Upper lobe of right lung (tissue), 1 donor: ENCODE results near the gene LPCAT1. TPM values are rescaled to one million over a fixed set of nuclear protein-coding genes. Genes with fewer than 3 reads are reported as not detected.

ENCODE experiments used
- ATAC-seq: fragments of 200-7000 bp; cut with Tn5 transposase; one replicate; pipeline ENCODE4 v1.9.1; 2020; ENCODE audit warnings: mild to moderate bottlenecking, moderate library complexity
- DNase-seq: peaks from one replicate; pipeline ENCODE4 v3.0.0-alpha.2; 2020
- H3K27ac ChIP-seq: fragments of 200-600 bp; one replicate; pipeline ENCODE4 v1.8.0; 2022
- H3K27me3 ChIP-seq: fragments of 200-600 bp; one replicate; pipeline ENCODE4 v1.8.0; 2022; ENCODE audit warnings: mild to moderate bottlenecking
- H3K36me3 ChIP-seq: fragments of 200-600 bp; one replicate; pipeline ENCODE4 v1.8.0; 2022
- H3K4me1 ChIP-seq: fragments of 200-600 bp; one replicate; pipeline ENCODE4 v1.8.0; 2022
- H3K4me3 ChIP-seq: fragments of 200-600 bp; one replicate; pipeline ENCODE4 v1.8.0; 2022; ENCODE audit warnings: mild to moderate bottlenecking
- H3K9me3 ChIP-seq: fragments of 200-600 bp; one replicate; pipeline ENCODE4 v1.8.0; 2022
- intact Hi-C: fragments of 100-400 bp; cut with DNase I; formaldehyde crosslinking; loops from one replicate; pipeline ENCODE4 v1.11.0; 2022
- total RNA-seq: library from RNA; stranded (reverse); fragmentation: NEBNext Ultra II Directional; extraction: Animal tissue kit (Norgen Biotek cat#: 25700); gene quantifications from one replicate; pipeline ENCODE4 v1.2.1, GENCODE V29; 2021
- TF ChIP-seq, protein P1 (sequence below): fragments of 200-600 bp; IDR thresholded peaks from one replicate; pipeline ENCODE4 v1.8.0; 2022; ENCODE audit warnings: antibody characterized with exemption
- donor health status: DM: no; HTN: yes; CAD: no; lungs with severe emphysema.

LPCAT1 gene
- total RNA-seq, 1 donor from 2014 or later: 690 TPM

DNA sequence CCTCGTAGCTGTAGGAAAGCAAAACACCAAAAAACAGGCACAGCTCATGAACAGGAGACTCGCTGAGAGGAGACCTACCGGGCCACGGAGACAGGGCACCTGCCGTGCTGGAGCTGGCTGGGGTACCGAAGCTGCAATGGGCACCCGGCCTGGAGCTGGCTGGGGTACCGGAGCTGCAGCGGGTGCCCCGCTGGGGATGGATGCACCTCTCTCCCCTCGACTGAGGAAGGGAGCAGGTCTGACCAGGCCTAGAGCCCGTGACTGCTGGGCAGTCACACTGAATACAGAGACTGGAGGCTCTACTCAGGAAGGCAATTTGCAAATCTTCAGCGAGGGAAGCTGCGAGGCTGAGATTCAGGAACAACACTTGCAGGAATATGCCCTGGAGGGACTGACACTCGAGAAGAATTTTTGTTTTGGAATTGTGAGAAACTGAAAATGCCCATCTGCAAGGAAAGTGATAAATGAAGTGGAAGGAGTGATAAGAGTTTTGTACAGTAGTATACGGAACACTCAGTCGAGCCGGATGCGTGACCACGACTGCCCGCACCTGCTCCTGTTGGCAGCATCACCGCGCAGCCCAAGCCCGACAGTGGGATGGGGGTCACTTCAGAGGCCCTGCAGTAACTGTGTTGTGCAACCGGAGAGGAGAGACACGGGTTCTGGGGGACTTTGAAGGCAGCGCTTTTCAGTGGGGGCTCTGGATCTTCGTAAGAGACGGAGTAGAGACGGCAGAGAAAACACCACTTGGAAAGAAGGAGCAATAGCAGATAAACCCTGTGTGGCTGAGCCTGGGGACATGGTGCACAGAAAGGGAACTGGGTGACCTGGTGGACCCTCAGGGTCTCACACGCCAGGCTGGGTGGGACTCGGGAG is 27.9 kb upstream of the LPCAT1 start:
- no peak for ATAC-seq
- H3K27ac ChIP-seq: peak overlapping the region; percentile 73
- peak overlapping the region; percentile 26 for H3K4me3 ChIP-seq
- TF ChIP-seq, protein P1, sequence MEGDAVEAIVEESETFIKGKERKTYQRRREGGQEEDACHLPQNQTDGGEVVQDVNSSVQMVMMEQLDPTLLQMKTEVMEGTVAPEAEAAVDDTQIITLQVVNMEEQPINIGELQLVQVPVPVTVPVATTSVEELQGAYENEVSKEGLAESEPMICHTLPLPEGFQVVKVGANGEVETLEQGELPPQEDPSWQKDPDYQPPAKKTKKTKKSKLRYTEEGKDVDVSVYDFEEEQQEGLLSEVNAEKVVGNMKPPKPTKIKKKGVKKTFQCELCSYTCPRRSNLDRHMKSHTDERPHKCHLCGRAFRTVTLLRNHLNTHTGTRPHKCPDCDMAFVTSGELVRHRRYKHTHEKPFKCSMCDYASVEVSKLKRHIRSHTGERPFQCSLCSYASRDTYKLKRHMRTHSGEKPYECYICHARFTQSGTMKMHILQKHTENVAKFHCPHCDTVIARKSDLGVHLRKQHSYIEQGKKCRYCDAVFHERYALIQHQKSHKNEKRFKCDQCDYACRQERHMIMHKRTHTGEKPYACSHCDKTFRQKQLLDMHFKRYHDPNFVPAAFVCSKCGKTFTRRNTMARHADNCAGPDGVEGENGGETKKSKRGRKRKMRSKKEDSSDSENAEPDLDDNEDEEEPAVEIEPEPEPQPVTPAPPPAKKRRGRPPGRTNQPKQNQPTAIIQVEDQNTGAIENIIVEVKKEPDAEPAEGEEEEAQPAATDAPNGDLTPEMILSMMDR: no peak
- intact Hi-C loops: no loop called here
- no peaks in the 10 kb centered on the region for H3K27me3 ChIP-seq
- no peaks in the 10 kb centered on the region for H3K9me3 ChIP-seq
- H3K36me3 ChIP-seq: no peaks in the 10 kb centered on the region
- DNase-seq: no peak
- peaks cover 12% of the 10 kb centered on the region for H3K4me1 ChIP-seq

DNA sequence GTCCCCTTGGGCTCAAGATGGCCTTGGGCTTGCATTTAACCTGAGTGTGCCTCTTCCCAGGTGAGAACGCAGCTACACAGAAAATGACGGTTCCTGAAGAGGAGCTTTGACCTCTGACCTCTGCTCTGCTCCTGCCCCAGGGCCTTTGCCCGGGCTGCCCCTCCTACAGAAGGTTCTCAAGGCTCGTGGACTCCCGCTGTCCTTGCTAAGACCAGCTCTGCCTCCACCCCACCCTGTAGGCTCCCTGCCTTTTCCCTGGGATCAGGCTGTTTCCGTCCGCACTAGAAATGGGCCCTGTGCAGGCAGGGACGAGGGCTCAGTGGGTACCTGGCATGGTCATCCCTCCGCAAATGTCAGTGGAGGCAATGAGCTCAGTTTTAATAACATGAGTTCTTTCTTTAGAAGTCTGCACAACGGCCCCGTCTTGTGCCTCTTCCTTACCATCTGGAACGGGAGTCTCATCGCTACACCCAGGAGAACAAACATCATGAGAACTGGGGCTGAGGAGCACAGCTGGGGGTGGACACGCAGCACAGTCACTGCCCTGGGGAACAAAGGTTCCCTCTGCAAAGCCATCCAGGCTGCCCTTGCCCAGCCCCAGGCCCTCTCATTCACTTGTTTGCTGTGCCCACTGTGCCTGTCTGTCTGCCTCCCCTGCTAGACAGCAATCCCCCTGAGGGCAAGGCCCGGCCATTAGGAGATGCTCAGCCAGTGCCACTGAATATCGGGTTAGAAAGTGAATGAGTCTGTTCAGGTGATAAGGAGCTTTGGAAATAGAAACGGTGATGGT is 26.7 kb upstream of the LPCAT1 start:
- TF ChIP-seq, protein P1: no peak
- ATAC-seq (no peak), DNase-seq (no peak)
- Histone ChIP-seq H3K36me3 (no peaks in the 10 kb centered on the region), H3K27me3 (no peaks in the 10 kb centered on the region), H3K9me3 (no peaks in the 10 kb centered on the region), H3K4me1 (peaks cover 7% of the 10 kb centered on the region), H3K4me3 (no peak overlapping the region), H3K27ac (peak overlapping the region; percentile 0)
- intact Hi-C loops: no loop called here

DNA sequence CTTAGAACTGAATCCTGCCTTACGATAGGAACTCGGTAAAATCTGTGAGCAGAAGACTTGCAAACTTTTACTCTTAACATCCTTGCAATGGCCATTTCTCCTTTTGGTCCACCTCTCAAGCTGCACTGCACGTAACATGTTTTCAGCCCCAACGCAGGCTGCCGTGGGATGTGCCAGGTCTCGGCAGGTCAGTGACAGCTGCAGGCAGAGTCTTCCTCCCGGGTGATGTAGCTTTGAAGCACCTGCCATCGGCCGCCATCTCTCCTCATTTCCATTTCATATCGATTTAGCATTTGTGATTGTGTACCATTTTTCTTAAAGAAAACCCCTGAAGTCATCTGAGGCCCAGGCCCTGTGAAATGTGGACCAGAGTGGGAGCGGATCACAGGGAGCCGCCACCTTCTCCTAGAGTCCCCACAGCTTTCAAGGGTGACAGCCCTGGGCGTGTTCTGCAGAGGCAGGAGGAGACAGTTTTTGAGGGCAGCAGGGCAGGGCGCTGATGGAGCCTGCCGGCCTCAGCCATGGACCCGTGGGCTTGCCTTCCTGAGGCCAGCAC is 25.8 kb upstream of the LPCAT1 start:
- no peak overlapping the region for H3K27ac ChIP-seq
- peak overlapping the region; percentile 21 for H3K4me3 ChIP-seq
- H3K4me1 ChIP-seq: peaks cover 7% of the 10 kb centered on the region
- no peaks in the 10 kb centered on the region for H3K9me3 ChIP-seq
- DNase-seq: no peak
- no peak for ATAC-seq
- no peaks in the 10 kb centered on the region for H3K27me3 ChIP-seq
- H3K36me3 ChIP-seq: no peaks in the 10 kb centered on the region
- TF ChIP-seq, protein P1: no peak
- intact Hi-C loops: no loop called here

DNA sequence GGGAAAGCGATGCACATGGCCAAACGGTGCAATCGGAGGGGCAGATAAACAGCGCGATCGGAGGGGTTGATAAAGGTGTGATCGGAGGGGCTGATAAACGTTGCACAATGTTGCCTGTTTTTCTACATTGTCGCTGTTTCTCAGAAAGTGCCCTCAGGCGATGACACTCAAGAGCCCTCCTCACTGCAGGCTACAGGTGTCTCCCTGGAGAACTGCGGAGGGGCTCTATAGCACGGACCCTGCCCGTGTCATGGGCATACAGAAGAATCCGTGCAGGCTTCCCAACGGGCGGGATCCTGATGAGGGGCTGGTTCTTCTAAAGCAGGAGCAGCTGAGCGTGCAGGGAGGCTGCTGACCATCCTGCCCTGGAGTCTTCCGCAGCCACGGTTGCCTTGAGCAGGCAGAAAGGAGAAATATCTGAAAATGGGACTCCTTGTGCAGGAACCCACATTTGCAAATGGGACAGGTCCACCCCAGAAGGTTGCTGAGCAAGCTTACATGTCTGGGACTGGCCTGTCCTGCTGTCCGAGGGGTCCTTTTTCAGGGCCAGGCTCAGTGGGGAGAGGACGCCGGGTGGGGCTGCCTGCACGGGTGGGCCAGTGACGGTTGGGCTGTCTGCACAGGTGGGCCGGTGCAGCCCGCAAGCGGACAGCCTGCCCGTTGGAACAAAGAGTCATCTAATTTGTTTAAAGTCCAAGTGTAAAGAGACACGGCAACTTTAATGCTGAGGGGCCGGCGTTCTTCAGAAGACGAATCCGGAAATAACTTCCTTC is 25.1 kb upstream of the LPCAT1 start:
- DNase-seq (no peak), ATAC-seq (no peak)
- Histone ChIP-seq H3K27ac (peak overlapping the region; percentile 6), H3K36me3 (no peaks in the 10 kb centered on the region), H3K27me3 (no peaks in the 10 kb centered on the region), H3K4me1 (peaks cover 7% of the 10 kb centered on the region), H3K4me3 (peak overlapping the region; percentile 21), H3K9me3 (no peaks in the 10 kb centered on the region)
- intact Hi-C loops: no loop called here
- TF ChIP-seq, protein P1: no peak

DNA sequence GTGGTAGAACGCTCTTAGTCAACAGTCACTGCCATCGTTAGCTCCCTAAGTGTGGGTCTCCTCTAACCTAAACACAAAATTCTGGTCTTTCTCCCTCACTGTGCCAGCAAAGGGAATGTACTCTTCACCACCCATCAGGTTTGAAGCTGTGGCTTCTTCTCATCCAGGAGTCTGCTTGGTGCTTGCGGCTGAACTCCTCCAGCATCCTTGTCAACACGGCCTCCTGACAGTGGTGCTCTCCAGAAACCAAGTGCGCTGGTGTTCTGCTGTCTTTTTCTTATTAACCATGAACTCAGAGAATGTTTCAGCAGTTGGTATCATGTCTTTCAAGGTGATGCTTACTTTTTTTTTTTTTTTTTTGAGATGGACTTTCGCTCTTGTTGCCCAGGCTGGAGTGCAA is 23.9 kb upstream of the LPCAT1 start:
- ATAC-seq (no peak), DNase-seq (no peak)
- Histone ChIP-seq H3K36me3 (no peaks in the 10 kb centered on the region), H3K9me3 (no peaks in the 10 kb centered on the region), H3K4me3 (no peak overlapping the region), H3K27ac (peak overlapping the region; percentile 71), H3K4me1 (peaks cover 10% of the 10 kb centered on the region), H3K27me3 (no peaks in the 10 kb centered on the region)
- TF ChIP-seq, protein P1: no peak
- intact Hi-C loops: no loop called here
